Psoas muscle (tissue), 8 donors: ENCODE data around the gene MMS22L. TPM values are rescaled to one million over a fixed set of nuclear protein-coding genes. Genes with fewer than 3 reads are reported as not detected.
A peak's percentile ranks its signal among the peaks of the same experiment; 100 is the strongest.

ENCODE experiments used
- ATAC-seq, 4 donors: fragments of 200-7000 bp; cut with Tn5 transposase; one replicate each; pipeline ENCODE4 v1.9.1; 2020; ENCODE audit warnings: moderate library complexity in 3 of 4, mild to moderate bottlenecking in 2 of 4
- DNase-seq, 2 donors: peaks; one replicate each; pipeline ENCODE4 v3.0.0-alpha.2; 2020
- H3K27ac ChIP-seq: fragments of 200-600 bp; one replicate; pipeline ENCODE4 v1.8.0; 2022
- H3K27me3 ChIP-seq, 3 donors: fragments of 200-600 bp in 1 of 3; one replicate each; pipeline versions ENCODE4 v1.6.1 to v1.8.0; 2013 to 2022; ENCODE audit warnings: low read length in 2 of 3, mild to moderate bottlenecking in 2 of 3, moderate library complexity in 1 of 3; ENCODE audit not compliant: insufficient read depth in 3 of 3
- H3K36me3 ChIP-seq, 2 donors: fragments of 200-600 bp in 1 of 2; one replicate each; pipeline versions ENCODE4 v1.6.1 to v1.8.0; 2013 to 2022; ENCODE audit warnings: low read depth in 1 of 2, mild to moderate bottlenecking in 1 of 2, moderate library complexity in 1 of 2; ENCODE audit not compliant: insufficient read depth in 1 of 2
- H3K4me1 ChIP-seq: fragments of 200-600 bp; one replicate; pipeline ENCODE4 v1.8.0; 2022
- H3K4me3 ChIP-seq: fragments of 200-600 bp; one replicate; pipeline ENCODE4 v1.8.0; 2022; ENCODE audit warnings: mild to moderate bottlenecking
- H3K9me3 ChIP-seq: fragments of 200-600 bp; one replicate; pipeline ENCODE4 v1.8.0; 2022
- CTCF ChIP-seq: fragments of 200-600 bp; IDR thresholded peaks from one replicate; pipeline ENCODE4 v1.8.0; 2022; ENCODE audit warnings: antibody characterized with exemption
- WGBS, 3 donors: extraction: QIAGEN DNeasy Blood & Tissue Kit; methylation state at CpG; one replicate each; pipeline versions ENCODE4 v1.1.6 to v1.1.7; 2013; 5-methylcytosine and 5-hydroxymethylcytosine counted together
- intact Hi-C, 2 donors: fragments of 100-400 bp; cut with DNase I; formaldehyde crosslinking; loops; one replicate each; pipeline versions ENCODE4 v1.11.0 to v1.14.2; 2022
- long read RNA-seq, 2 donors: library from polyadenylated mRNA; unstranded; transcript quantifications; one replicate each; pipeline ENCODE4 v2.0.0, GENCODE V29; 2021
- polyA plus RNA-seq, 3 donors: library from polyadenylated mRNA; stranded (reverse); fragments of 200-250 nt; gene quantifications; one replicate each; pipeline ENCODE4 v1.2.3, GENCODE V29; 2013
- total RNA-seq, 4 donors: library from RNA; stranded (reverse); fragmentation: NEBNext Ultra II Directional in 2 of 4; extraction: Animal tissue kit (Norgen Biotek cat#: 25700) in 2 of 4; gene quantifications; one replicate each; pipeline versions ENCODE4 v1.2.1 to v1.2.4, GENCODE V29; 2021 to 2023
- donor health status: healthy with polysubstance abuse.
- donor health status: DM: no; HTN: no; CAD: no; lungs with moderate emphysema.
- donor health status: Bipolar disorder and iron deficiency.
- donor health status: healthy.
- donor health status: DM: yes; HTN: yes; CAD: no.
- donor health status: DM: no; HTN: no; CAD: no.
- donor health status: DM: no; HTN: no; CAD: no.
- donor health status: DM: yes; HTN: yes; CAD: no.

MMS22L gene
- 1 to 10 TPM; 1.1 to 1.6 (median 1.3) TPM for total RNA-seq
- polyA plus RNA-seq, result 1 to 10 TPM in 1 of 3 donors, under 1 TPM in 2; 0.31 to 1.1 (median 0.72) TPM
- long read RNA-seq, donor 1, result 0 reads
- long read RNA-seq, donor 2, partial matches to known transcripts, result 0 of 2 reads
- long read RNA-seq, donor 2, other reads (novel, unspliced or antisense), result 2 of 2 reads

GRCh38 chr6:97282726-97283617, at the start of gene MMS22L:
TSS of gene MMS22L (minus strand) at chr6:97283216. CDS start at chr6:97282477, 739 bp downstream.
- no peaks in the 10 kb centered on the region for H3K36me3 ChIP-seq
- DNase-seq, result peak; percentile 92 to 96
- intact Hi-C loops, result loop anchor here in 1 of 2 donors (10.0 kb wide), 1 partner anchor 388 kb away; the partner anchor contains the start of gene NDUFAF4

DNA sequence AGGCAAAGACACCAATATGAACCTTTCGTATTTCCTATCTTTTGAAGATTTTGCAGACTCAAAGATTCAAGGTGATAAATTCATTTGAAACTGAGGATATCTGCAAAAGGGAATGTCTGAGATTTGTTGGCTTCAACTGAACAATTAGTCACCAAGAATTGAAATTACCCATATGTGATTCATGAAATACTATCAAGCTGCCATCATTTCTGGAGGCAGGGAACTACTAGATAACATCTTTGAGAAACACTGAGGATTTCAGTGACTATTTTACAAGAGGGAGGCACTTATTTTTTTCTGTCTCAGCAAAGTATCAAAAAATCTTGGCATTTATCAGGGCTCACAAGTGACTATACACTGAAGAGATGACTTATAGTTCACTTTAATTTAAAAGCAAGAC, 39.8 kb upstream of the MMS22L start:
- no peak overlapping the region for H3K4me3 ChIP-seq
- H3K4me1 ChIP-seq, result no peaks in the 10 kb centered on the region
- WGBS, 3 donors, result 77 to 91% (median 82%) methylated on average over 1 of the region's 1 CpG
- no peak overlapping the region for H3K27ac ChIP-seq
- ATAC-seq (no peak), DNase-seq (no peak)
- intact Hi-C loops, result no loop called here
- H3K27me3 ChIP-seq, result no peaks in the 10 kb centered on the region
- H3K36me3 ChIP-seq, result no peaks in the 10 kb centered on the region
- TF ChIP-seq CTCF, result no peak
- no peaks in the 10 kb centered on the region for H3K9me3 ChIP-seq

More at GRCh38 chr6:97282726-97283617, at the start of gene MMS22L:
- ATAC-seq, result peak; percentile 96 to 100 (median 99)
- no peak for TF ChIP-seq CTCF
- H3K9me3 ChIP-seq, result no peaks in the 10 kb centered on the region
- H3K27ac ChIP-seq, result peak within 1 kb of the TSS; percentile 30
- WGBS, 3 donors, result 0% methylated on average over 60 to 67 of the region's 67 CpGs
- no peaks in the 10 kb centered on the region for H3K4me1 ChIP-seq
- peak within 1 kb of the TSS; percentile 98 for H3K4me3 ChIP-seq
- H3K27me3 ChIP-seq, result no peaks in the 10 kb centered on the region

GRCh38 chr6:97322226-97322625, 39.2 kb upstream of the MMS22L start:
- intact Hi-C loops, result no loop called here
- H3K27me3 ChIP-seq, result no peaks in the 10 kb centered on the region
- DNase-seq (no peak), ATAC-seq (no peak)
- H3K27ac ChIP-seq, result no peak overlapping the region
- H3K4me3 ChIP-seq, result no peak overlapping the region
- no peaks in the 10 kb centered on the region for H3K4me1 ChIP-seq
- no peaks in the 10 kb centered on the region for H3K36me3 ChIP-seq
- no peak for TF ChIP-seq CTCF
- no peaks in the 10 kb centered on the region for H3K9me3 ChIP-seq
- WGBS, 3 donors, result 91 to 97% (median 95%) methylated on average over 1 of the region's 1 CpG

DNA sequence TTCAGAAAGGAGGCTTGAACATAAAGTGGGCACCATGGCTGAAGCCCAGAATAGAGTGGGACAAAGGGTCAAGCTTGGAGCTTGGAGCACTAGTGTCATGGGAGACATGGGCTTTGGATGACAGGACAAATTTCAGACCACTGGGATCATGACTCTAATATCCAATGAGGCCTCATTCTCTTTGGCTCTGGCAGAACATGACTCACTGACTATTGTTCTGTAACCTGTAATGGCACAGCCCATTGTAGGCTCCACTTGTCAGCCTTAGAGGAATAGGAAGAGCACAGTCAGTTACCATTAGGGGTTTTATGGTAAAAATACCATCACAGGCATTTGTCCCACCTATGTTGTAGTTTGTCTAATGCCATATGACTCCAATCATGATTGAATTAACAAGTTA, 34.0 kb upstream of the MMS22L start:
- intact Hi-C loops, result no loop called here
- no peaks in the 10 kb centered on the region for H3K9me3 ChIP-seq
- H3K4me3 ChIP-seq, result no peak overlapping the region
- ATAC-seq, result no peak
- H3K36me3 ChIP-seq, result no peaks in the 10 kb centered on the region
- H3K4me1 ChIP-seq, result no peaks in the 10 kb centered on the region
- no peak for DNase-seq
- H3K27me3 ChIP-seq, result no peaks in the 10 kb centered on the region
- no peak for TF ChIP-seq CTCF
- H3K27ac ChIP-seq, result no peak overlapping the region
